HL-60/S4 treated with phorbol 12-myristate 13-acetate at 8.2 ng/mL for 4 days and 3 days (cell line): ENCODE data around the gene GPR15.

Experiments
- in situ Hi-C: fragments of 300-500 bp; cut with MboI; formaldehyde crosslinking; loops from 2 replicates; pipeline ENCODE4 v1.15.0; 2022; ENCODE audit warnings: low sequenced_read_pairs

Gene GPR15

DNA sequence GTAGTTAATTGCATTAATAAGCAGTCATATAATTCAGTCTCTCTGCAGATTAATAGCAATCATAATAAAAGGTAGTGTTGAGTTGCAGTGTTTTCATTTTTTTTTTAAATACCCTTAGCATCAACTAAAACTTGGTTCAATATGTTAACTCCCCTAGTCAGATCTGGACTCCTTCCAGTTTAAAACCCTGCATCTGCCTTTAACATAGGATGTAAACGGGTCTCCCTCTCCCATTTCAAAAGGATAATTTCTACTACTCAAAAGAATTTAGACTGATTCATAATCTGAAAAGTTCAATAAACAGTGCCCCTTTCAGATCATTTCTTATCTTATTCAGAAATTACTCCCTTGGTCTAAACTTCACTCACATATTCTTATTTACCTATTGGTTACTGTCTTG is 50.3 kb downstream of the GPR15 start:
- in situ Hi-C loops: no loop called here

DNA sequence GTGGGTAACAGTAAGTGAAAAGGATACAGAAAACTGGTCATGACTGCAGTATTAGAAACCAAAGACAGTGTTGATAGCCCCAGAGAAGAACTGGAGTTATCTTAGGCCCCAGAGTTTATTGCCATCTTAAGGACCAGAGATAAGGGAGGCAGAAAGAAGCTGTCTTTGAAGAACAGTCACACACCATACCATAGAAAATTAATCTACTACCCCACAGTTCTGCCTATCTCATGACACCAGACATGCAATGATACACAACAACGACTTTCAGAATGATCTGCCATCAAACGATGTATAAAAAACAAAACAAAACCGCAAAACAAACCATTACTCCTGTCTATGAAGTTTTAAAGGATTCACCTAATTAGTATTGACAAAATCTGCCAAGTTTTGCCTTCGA is 52.0 kb downstream of the GPR15 start:
- in situ Hi-C loops: no loop called here
